ENCODE data around the gene FMC1.

FMC1 gene

GRCh38 chr7:139374246-139374645 lies 33.1 kb downstream of the FMC1 start:
- DNase-seq (ENCODE audit: low spot score) = no peak

DNA sequence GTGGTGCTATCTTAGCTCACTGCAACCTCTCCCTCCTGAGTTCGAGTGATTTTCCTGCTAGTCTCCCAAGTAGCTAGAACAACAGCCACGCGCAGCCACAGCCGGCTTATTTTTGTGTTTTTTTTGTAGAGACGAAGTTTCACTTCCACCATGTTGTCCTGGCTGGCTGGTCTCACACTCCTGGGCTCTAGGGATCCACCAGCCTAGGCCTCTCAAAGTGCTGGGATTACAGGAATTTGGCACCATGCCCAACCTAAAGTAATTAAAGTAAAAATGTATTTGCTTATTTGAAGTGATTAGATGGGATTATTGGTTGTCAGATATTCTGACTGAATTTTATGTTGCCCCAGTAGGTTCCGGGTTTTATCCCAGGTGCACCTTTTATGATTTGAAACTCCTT lies 41.3 kb downstream of the FMC1 start:
- DNase-seq (ENCODE audit: low spot score) = no peak

DNA sequence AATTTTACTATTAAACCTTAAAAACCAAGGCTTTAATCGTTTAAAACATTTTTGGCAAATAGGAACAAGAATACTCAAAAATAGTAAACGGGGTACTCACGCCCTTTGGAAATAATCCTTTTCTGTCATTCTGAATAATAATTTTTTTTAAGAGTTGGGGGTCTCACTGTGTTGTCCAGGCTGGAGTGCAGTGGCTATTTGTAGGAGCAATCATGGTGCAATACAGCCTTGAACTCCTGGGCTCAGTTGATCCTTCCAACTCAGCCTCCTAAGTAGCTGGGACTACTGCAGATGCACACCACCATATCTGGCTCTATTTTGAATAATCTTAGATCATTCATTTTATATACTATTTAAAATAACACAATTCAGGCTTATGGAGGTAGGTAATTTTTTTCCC lies 43.5 kb downstream of the FMC1 start:
- DNase-seq (ENCODE audit: low spot score) = no peak

DNA sequence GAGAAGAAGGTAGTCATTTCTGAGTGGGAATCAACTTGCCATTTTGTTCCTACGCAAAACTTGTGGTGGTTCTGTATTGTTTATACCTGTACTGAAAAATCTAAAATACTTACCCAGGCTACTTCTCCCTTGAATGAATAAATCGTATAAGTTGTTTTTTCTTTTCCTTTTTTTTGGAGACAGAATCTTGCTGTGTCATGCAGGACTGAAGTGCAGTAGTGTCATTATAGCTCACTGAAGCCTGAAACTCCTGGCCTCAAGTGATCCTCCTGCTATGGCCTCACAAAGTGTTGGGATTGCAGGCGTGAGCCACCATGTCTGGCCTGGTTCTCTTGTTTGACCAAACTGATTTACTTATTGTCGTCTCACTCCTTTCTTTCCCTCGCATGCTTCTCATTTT lies 46.5 kb downstream of the FMC1 start:
- DNase-seq (ENCODE audit: low spot score) = no peak

GRCh38 chr7:139389091-139389490 lies 48.0 kb downstream of the FMC1 start:
- DNase-seq (ENCODE audit: low spot score) = no peak

GRCh38 chr7:139389774-139390173 lies 48.6 kb downstream of the FMC1 start:
- no peak for DNase-seq (ENCODE audit: low spot score)

GRCh38 chr7:139393621-139394211 lies 52.6 kb downstream of the FMC1 start:
- no peak for DNase-seq (ENCODE audit: low spot score)

DNA sequence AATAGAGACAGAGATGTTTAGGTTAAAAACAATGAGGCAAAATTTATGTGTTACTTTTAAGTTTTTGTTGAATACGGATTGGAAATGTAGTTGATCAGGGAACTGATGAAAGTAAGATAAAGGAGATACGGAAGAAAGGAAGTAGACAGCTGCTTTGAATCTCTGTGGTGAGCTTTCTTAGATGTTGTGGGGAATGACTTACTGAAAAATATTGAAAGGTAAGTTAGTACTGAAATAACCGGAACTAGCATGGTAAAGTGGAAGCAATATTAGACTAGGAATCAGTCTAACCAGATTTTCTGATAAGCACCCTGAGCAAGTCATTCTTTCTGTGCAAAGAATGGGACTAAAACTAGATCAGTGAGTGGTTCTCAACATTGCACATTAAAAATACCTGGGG lies 53.4 kb downstream of the FMC1 start:
- DNase-seq (ENCODE audit: low spot score) = no peak
